ENCODE results near the gene PAX5. TPM values are rescaled to one million over a fixed set of nuclear protein-coding genes. Genes with fewer than 3 reads are reported as not detected.

The PAX5 gene
- total RNA-seq, 1 donor from 2014 or later, result not detected

GRCh38 chr9:36938617-36939016 lies 95.5 kb downstream of the PAX5 start:
- no peak for DNase-seq (ENCODE audit: low read depth)
- TF ChIP-seq CTCF (conservative IDR thresholded peaks at IDR 0.05; ENCODE audit: low read depth, low read length), result no peak
- no peak overlapping the region for H3K4me3 ChIP-seq (ENCODE audit: low read depth, low read length)

- no peak for TF ChIP-seq CTCF (conservative IDR thresholded peaks at IDR 0.05; ENCODE audit: low read depth, low read length)
- DNase-seq (ENCODE audit: low read depth), result no peak
- H3K4me3 ChIP-seq (ENCODE audit: low read depth, low read length), result no peak overlapping the region
These were observed 96.1 kb downstream of the PAX5 start for GRCh38 chr9:36937951-36938350.

GRCh38 chr9:36937346-36937745 lies 96.7 kb downstream of the PAX5 start:
- H3K4me3 ChIP-seq (ENCODE audit: low read depth, low read length), result no peak overlapping the region
- no peak for TF ChIP-seq CTCF (conservative IDR thresholded peaks at IDR 0.05; ENCODE audit: low read depth, low read length)
- DNase-seq (ENCODE audit: low read depth), result no peak

- TF ChIP-seq CTCF (conservative IDR thresholded peaks at IDR 0.05; ENCODE audit: low read depth, low read length), result no peak
- H3K4me3 ChIP-seq (ENCODE audit: low read depth, low read length), result no peak overlapping the region
- no peak for DNase-seq (ENCODE audit: low read depth)
These were observed 97.6 kb downstream of the PAX5 start for GRCh38 chr9:36936498-36936831.

GRCh38 chr9:36935768-36936497 lies 98.1 kb downstream of the PAX5 start:
- DNase-seq (ENCODE audit: low read depth), result no peak
- no peak for TF ChIP-seq CTCF (conservative IDR thresholded peaks at IDR 0.05; ENCODE audit: low read depth, low read length)
- H3K4me3 ChIP-seq (ENCODE audit: low read depth, low read length), result no peak overlapping the region

GRCh38 chr9:36935332-36935731 lies 98.7 kb downstream of the PAX5 start:
- no peak for TF ChIP-seq CTCF (conservative IDR thresholded peaks at IDR 0.05; ENCODE audit: low read depth, low read length)
- DNase-seq (ENCODE audit: low read depth), result no peak
- no peak overlapping the region for H3K4me3 ChIP-seq (ENCODE audit: low read depth, low read length)

- no peak overlapping the region for H3K4me3 ChIP-seq (ENCODE audit: low read depth, low read length)
- DNase-seq (ENCODE audit: low read depth), result no peak
- no peak for TF ChIP-seq CTCF (conservative IDR thresholded peaks at IDR 0.05; ENCODE audit: low read depth, low read length)
These were observed 99.5 kb downstream of the PAX5 start for GRCh38 chr9:36934478-36935065.
